Heart left ventricle (tissue), 13 donors: ENCODE measurements around the gene RPA1.

Experiments
- CTCF ChIP-seq, 12 donors: fragments of 200-600 bp; sonication (generic) in 4 of 12; IDR thresholded peaks; one replicate each; pipeline versions ENCODE4 v1.5.0 to v1.8.0; 2018 to 2022; ENCODE audit warnings: antibody characterized with exemption in 12 of 12, mild to moderate bottlenecking in 5 of 12
- POLR2A ChIP-seq, 2 donors: fragments of 450-650 bp; IDR thresholded peaks; one replicate each; pipeline ENCODE4 v1.6.1; 2017; ENCODE audit warnings: antibody characterized with exemption in 2 of 2, mild to moderate bottlenecking in 2 of 2, moderate library complexity in 2 of 2
- donor health status: ischemic (EF 13 %, LVEDD 7.1; RV severe dilation, severe dysfunction).
- donor health status: DM: no; HTN: yes; CAD: no.
- donor health status: DM: no; HTN: no; CAD: no.
- donor health status: ischemic (EF 25% LVEDD 6.9; RV normal size, moderate dysfunction).
- donor health status: ischemic (EF 25% LVEDD 5.7; RV mildly dilated, moderate dysfunction).
- donor health status: ischemic (EF 35%, LVEDD 5.7; RV mildly dilated, moderate dysfunction).
- donor health status: nonischemic (EF 11% LVEDD 7.7; RV severe dilation, severe dysfunction).
- donor health status: DM: yes; HTN: yes; CAD: no.
- donor health status: PGD.
- donor health status: ischemic (EF 29% LVEDD 5.4; RV normal size, mild dysfunction).
- donor health status: nonischemic (EF 23%, LVEDD 6.1; RV moderate dilation, normal function).

- TF ChIP-seq CTCF (IDR thresholded peaks at IDR 0.05) (no peak), POLR2A (IDR thresholded peaks at IDR 0.05) (no peak)
Measured at GRCh38 chr17:1907909-1908698, 78.3 kb downstream of the RPA1 start.
